GM18502 (cell line): ENCODE data around the gene USP33.
"Not testable (repeated sequence)": the region's sequence is repeated elsewhere in the genome, so short reads cannot be mapped to it uniquely, and the experiment has no call there.

Experiments
- ATAC-seq: cut with Tn5 transposase; IDR thresholded peaks from one replicate; pipeline ENCODE4 v1.9.1; 2021; ENCODE audit warnings: mild to moderate bottlenecking; ENCODE audit not compliant: unreplicated experiment, poor library complexity

USP33 gene

GRCh38 chr1:77674807-77675206 lies 84.8 kb downstream of the USP33 start:
- not testable (repeated sequence) for ATAC-seq

GRCh38 chr1:77673716-77674355 lies 85.8 kb downstream of the USP33 start:
- ATAC-seq = no peak

GRCh38 chr1:77673030-77673429 lies 86.6 kb downstream of the USP33 start:
- no peak for ATAC-seq

- ATAC-seq = peak; percentile 55
Observed at GRCh38 chr1:77672374-77672773, 87.3 kb downstream of the USP33 start.

GRCh38 chr1:77671836-77672235 lies 87.8 kb downstream of the USP33 start:
- no peak for ATAC-seq

GRCh38 chr1:77670330-77670729 lies 89.3 kb downstream of the USP33 start:
- ATAC-seq = no peak

GRCh38 chr1:77668924-77669449 lies 90.7 kb downstream of the USP33 start:
- ATAC-seq = no peak

GRCh38 chr1:77664939-77665516 lies 94.6 kb downstream of the USP33 start:
- no peak for ATAC-seq

- ATAC-seq = no peak
Observed at GRCh38 chr1:77661696-77662095, 98.0 kb downstream of the USP33 start.

GRCh38 chr1:77659879-77660593 lies 99.6 kb downstream of the USP33 start:
- ATAC-seq = peak; percentile 46

GRCh38 chr1:77658271-77658670 lies 101.4 kb downstream of the USP33 start:
- no peak for ATAC-seq

- ATAC-seq = peak; percentile 46
Observed at GRCh38 chr1:77655431-77655974, 104.1 kb downstream of the USP33 start.

- ATAC-seq = no peak
Observed at GRCh38 chr1:77652970-77653516, 106.6 kb downstream of the USP33 start.

GRCh38 chr1:77652268-77652667 lies 107.4 kb downstream of the USP33 start:
- ATAC-seq = no peak

- ATAC-seq = no peak
Observed at GRCh38 chr1:77649127-77649526, 110.5 kb downstream of the USP33 start.

- ATAC-seq = not testable (repeated sequence)
Observed at GRCh38 chr1:77646224-77646623, 113.4 kb downstream of the USP33 start.
